HG02938 (cell line): ENCODE measurements around the gene GALNT13.

Source experiments
- ATAC-seq: cut with Tn5 transposase; IDR thresholded peaks from one replicate; pipeline ENCODE4 v1.9.1; 2021; ENCODE audit warnings: mild to moderate bottlenecking, moderate library complexity; ENCODE audit not compliant: unreplicated experiment

GALNT13 gene

DNA sequence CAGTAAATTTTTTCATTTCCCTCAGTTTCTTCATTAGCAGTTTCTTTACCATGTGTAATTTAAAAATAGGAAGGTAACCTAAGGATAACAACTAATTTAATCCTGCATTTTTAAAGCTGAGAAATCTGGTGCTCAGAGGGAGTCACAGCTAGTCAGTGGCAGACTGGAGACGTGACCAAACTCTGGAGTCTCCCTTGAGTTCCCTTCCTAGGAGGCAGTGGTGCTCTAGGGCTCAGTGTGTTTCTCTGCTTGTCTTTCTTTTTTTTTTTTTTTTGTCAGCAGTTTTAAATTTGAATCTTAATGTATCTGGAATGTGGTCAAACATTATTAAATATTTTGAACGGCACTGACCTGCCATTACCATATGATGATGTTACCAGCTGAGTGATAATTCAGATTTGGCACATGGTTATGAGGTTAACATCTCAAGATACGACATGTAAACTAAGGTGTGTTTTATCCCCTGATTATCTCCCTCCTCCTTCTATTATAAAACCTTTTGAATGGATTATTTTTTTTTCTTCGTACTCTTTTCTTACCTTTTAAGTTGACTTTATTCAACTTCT is 226.2 kb downstream of the GALNT13 start:
- ATAC-seq, result no peak

DNA sequence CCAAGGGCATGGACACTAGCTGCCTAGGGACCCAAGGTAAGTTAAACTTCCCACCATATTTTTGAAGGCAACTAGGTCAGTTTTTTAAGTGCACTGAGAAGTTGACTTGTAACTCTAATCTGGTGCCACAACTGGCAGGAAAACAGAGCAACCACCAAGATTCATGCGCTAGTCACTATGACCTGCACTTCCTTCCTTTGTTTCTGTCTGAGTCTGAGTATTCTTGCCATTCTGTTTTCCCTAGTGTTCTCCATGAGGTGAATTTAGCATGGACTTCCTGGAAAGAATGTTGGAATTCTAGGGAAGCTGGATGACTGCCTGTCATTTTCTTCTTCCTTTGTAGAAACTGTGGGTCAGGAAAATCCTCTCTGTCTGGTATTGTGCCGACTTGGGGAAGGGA is 249.0 kb downstream of the GALNT13 start:
- ATAC-seq, result no peak

DNA sequence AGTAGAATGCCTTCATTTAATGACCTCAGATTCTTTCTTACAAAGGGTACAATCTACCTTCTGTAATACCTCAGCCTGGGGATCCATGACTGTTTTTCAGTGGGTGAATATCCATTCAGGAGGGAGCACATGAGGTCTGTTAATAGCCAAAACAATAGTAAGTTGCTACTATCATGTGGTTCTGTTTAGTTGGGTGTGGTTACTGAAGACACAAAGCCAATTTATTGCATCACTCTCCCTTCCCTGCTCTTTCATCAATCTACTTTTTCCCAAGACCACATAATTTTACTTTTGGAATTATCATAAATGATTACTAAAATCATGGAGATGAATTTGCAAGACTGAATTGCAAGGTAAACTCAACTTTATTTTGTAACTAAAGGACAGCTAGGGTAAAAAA is 254.2 kb downstream of the GALNT13 start:
- no peak for ATAC-seq

DNA sequence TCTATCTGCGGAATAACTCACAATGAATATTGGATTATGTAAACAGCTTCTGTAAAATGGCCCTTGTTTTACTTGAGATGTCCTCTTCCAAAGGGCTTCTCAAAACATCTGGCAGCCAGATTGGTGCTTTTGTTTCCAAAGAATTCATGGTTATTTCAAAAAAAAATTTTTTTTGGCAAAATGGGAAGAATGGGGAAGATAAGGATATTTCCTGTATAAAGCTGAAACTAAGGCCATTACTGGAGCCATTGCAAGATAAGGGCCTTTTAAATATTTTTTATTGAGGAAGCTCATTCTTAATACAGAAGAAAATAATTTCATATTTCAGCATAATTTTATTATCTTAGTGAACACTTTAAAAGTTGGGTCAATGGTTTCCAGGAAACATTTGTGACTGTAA is 259.1 kb downstream of the GALNT13 start:
- no peak for ATAC-seq

DNA sequence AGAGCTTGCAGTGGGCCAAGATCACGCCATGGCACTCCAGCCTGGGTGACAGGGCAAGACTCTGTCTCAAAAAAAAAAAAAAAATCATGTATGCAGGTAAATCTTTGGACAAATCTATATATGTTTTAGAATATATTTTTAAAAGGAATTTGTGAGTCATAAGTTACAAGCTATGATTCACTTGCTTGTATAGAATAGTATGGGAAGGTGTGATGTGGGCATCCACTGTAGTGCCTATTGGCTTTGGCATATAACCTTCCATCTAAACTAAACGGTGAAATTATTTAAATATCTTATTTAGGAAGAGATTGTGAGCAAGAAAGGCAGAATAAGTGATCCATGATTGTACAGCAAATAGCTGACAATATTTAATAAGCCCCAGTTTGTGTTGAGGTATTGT is 261.1 kb downstream of the GALNT13 start:
- ATAC-seq, result no peak

DNA sequence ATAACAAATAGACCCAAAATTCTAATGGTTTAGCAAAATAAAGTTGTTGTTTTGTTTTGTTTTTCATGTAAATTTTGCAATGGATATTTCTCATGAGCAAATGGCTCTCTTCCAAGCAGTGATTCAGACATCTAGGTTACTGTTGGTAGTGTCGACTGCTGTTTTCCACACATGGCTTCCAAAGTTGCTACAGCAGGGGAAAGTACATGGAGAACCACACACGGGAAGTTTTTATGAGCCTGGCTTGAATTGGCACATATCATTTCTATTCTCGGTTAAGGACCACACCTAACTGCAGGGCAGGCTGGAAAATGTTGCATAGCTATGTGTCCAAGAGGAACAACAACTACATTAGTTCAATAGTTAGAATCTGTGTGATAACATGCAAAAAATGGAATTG is 262.1 kb downstream of the GALNT13 start:
- no peak for ATAC-seq

DNA sequence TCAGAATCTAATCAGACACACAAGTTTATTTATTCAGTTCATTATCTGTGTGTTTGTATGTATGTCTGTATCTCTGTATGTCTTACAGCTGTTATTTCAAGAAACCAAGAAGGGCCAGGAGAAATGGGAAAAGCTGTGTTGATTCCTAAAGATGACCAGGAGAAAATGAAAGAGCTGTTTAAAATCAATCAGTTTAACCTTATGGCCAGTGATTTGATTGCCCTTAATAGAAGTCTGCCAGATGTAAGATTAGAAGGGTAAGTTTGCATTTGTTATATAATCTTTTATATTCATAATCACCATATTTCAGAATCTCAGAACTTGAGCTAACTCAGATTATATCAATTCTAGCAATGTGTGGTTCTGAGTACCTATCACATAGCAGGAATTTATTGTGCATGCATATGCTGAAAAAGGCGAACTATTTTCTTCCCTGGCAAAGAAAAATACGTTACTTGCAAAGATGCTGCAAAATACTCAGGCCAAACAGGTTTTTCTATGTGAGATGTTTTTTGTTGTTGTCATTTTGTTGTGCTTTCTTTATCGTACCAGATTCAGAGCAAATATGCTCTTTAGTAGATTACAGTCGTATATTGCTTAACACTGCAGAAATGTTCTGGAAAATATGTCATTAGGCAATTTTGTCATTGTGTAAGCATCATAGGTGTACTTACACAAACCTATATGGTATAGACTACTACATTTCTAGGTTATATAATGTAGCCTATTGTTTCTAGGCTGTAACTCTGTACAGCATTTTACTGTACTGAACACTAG is 268.7 kb downstream of the GALNT13 start:
- no peak for ATAC-seq

DNA sequence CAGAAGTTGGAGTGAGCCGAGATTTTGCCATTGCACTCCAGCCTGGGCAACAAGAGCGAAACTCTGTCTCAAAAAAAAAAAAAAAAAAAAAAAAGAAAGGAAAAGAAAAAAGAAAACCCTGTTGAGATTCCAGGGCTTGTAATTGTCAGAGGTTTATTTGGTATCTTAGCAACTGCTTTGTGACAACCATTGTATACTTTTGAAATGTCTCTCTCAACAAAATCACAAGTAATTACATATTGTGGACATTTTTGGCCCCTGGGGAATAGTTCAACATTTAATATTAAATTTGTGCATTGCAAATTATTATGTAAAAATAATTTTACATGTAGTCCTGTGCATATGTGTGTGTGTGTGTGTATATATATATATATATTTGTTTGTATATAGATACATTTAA is 270.8 kb downstream of the GALNT13 start:
- ATAC-seq, result no peak

DNA sequence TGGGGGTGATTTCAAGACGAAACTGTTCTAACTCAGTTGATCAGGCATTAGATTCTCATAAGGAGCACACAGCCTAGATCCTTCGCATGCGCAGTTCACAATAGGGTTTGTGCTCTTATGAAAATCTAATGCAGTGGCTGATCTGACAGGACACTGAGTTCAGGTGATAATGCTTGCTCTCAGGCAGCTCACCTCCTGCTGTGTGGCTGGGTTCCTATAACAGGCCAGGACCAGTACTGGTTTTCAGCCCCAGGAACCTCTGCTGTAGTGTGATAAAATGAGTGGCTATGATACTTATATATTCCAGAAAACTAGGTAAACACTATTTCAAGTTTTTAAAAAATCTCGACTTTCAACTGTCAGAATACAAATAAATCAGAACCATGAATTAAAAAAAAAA is 271.4 kb downstream of the GALNT13 start:
- no peak for ATAC-seq

DNA sequence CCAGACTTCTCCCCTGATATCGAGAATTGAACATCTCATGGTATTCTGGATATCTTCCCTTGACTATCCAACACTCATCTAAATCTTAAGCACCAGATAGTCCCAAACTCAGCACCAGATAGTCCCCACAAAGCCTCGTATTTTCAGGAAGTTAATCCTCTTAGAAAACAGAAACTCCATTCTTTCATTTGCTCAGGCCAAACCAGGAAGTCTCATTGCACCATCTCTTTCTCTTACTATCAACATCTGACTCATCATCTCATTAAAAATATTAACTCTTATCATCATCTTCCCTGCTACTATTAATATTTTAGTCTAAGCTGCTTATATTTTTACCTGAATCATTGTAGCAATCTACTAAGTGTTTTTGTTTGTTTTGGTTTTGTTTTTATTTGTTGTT is 286.4 kb downstream of the GALNT13 start:
- no peak for ATAC-seq

DNA sequence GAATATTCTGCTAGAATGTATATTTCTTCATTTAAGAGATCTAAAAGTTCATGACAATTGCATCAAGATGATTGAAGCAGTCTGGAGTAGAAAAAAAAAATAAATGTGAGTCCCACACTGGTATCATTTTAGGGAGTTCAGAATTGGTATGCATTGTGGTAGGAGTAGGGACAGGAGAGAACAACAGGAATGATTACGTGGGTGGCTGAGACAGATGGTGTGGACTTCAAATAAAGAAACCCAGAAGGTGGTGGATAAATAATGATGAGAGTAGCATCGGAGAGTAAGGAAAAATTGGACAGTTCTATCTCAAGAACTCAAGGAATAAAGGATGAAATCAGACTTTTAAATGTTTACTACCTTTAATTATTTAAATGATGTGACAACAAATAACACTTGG is 289.6 kb downstream of the GALNT13 start:
- ATAC-seq, result no peak

DNA sequence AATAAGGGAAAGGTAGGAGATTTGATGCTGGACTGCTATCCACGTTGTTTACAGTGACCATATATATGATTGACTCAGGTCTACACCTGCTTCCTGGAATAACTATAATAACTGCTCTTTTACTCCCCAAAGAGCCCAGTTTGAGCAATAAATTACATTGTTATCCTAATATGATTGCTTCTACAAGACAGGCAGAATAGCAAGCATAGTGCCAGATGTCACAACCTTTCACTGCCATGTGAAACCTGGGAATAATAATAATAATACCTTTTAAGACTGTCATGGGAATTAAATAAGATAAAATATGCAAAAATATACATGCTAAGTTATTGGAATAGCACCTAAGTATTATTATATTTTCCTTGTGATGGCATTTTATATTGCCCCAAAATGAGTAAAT is 298.7 kb downstream of the GALNT13 start:
- no peak for ATAC-seq

DNA sequence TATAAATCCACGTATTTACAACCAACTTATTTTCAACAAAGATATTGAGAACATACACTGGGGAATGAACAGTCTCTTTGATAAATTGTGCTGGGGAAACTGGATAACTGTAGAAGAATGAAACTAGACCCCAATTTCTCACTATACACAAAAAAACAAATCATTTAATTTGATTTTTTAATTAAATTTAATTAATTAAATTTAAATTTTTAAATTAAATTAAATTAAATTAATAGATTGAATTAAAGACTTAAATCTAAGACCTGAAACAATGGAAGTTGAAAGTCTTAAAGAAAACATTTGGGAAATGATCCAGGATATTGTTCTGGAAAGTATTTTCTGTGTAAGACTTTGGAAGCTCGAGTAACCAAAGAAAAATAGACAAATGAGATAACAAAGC is 301.4 kb downstream of the GALNT13 start:
- ATAC-seq, result no peak

DNA sequence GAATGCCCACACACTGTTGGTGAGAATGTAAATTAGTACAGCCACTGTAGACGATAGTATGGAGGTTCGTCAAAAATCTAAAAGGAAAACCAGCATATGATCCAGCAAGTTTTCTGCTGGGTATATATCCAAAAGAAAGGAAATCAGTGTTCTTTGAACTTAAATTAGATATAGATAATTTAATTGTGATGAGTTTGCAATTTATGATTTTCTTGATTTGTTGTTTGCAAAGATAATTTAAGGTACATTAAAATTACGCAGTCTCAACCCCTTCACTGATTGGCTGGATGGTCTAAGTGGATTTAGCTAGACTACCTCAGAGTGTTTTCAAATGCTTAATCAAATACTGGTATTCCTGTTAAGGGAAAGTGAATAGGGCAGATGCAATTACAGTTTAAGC is 302.2 kb downstream of the GALNT13 start:
- no peak for ATAC-seq

DNA sequence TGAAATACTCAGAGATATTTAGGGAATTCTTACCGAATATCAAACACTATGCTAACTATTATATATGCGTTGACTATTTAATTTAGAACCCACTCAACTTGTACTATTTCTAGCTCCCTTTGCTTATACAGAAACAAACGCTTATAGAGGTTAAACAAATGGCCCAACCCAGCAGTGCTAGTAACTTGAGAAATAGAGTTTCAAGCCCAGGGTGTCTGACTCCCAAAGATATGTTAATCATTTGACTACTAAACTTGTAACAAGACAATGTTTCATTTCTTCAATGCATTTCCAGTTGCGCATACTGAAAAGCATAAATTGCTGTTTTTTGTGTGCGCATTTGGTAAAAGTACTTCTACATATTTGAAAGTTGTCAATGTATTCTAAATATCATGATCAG is 310.3 kb downstream of the GALNT13 start:
- ATAC-seq, result no peak

DNA sequence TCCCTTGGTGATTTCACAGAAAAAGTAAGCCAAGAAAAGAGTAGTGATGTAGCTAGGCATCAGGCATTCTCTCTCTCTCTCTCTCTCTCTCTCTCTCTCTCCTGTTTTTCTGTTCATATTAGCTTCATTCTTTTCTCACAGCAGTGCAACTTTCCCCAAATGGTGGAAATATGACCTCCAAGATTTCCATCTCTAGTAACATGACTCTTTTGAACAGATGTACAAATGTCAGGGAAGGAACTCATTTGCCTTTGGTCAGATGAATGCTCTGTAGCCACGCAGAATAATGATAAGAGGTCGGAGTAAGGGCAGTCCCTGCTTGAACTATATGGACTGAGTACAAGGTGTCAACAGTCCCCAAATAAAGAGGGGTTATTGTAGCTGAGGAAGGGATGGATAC is 316.2 kb downstream of the GALNT13 start:
- no peak for ATAC-seq

DNA sequence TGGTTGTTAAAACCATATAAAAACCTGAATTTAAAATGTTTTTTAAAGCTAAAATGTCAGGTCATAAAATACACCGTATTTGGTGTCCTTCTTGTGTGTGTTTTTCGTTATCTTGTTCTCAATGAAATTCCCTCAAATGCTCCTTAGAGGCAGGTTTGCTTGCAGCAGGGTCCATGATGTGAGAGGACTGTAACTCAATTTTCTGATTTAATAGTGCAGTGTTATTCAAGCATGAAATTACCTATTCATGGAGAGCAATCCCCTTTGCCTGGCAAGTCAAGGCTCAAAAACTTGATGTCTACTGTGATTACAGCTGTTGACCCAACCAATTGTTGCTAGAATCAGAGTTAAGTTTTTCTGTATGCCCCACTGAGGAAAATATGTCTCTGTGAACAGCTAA is 318.2 kb downstream of the GALNT13 start:
- no peak for ATAC-seq

DNA sequence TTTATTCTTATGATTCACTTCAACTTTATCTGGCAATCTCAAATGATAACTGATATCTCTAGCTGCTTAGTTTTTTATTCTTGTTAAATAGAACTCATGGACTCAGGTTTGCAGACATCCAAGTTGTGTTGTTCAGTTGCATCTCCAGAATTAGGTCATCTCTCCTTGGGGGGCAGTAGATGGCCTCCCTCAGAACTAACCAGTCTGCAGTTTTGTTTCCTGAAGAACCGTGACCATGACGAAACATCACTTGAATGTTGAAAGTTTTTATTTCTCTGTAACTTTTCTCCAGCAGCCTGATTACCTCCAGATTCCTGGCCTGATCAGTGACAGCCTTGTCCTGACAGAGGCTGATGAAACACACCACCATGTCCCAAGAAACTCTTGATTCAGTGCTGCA is 321.5 kb downstream of the GALNT13 start:
- no peak for ATAC-seq

DNA sequence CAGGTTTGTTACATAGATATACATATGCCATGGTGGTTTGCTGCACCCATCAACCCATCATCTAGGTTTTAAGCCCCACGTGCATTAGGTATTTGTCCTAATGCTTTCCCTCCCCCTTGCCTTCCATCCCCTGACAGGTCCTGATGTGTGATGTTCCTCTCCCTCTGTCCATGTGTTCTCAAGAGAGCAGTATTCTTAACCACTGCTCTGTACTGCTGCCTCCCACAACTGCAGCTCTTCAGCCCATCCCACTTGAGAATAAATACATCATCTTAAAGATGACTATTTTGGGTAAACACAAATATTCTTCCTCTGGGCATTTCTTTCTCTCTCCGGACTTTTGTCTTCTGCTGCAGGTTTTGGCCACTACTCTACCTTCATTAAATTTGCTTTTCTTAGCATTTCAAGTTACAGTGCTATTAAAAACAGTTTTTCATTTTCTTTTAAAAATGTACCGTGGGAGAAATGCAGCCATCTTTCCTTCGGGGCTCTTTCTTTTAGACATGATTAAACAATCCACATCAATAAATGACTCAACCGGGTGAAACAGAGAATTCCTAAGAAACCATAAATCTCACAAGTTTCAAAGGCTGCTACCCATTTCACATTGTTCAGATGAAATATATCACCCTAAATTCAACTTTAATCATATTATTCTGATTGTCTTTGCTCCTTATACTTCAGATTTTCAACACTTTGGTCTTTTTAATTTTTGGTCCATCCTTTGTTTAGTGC is 323.4 kb downstream of the GALNT13 start:
- ATAC-seq, result no peak

DNA sequence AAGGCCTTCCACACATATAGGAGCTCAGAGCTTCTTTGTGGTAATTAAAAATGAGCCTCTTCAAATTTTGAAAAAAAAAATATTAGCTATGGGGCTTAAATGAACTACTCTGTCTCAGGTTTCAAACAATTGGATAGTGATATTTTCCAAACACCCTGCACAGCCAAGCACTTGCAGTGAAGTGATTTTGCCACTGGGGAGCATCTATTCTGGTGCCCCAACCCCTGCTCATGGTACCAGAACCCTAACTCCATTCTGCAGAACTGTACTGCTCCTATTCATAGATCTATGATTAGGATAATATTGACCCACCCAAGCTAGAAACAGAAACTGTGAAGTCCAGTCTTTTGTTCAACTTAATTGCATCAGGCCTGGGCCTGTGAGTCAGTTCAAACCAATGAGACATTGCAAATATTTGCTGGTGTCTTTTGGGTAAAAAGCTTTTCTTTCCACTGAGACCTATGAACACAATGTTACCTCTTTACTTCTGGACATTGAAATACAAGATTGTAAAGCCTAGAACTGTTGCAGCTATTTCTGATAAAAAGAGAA is 324.0 kb downstream of the GALNT13 start:
- no peak for ATAC-seq

DNA sequence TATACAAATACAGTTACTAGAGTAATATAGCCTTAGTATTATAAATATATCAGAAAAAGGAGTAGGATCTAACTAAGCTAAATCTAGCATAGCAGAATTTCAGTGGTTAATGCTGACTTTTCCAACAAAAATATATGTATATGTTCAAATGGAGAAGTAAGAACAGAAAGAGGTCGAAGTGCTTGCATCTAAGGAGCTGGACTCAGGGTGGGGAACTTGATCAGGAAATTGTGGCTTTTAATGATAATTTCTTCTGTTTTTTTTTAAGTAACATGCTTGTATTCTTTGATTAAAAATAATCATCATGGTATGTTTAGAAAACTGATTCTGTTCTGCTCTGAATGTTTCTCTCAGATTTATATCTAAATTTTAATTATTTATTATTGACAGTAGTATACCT is 327.1 kb downstream of the GALNT13 start:
- ATAC-seq, result no peak

DNA sequence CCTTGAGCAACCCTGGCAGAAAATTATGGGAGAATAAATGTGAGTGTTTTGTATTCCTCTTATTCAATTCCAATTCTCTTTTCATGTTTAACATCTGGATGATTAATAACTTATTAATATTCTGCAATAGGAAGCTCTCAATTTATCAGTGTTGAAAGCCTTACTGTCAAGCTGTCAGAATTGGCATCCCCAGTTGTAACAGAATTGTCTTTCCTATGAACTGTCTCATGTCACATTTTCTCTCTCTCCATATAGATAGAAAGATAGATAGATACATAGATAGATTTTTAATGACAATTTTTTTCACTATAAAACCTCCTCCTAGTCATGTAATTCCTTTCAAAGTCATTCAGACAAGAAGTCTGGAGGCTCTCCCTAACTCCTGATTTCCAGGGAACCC is 331.5 kb downstream of the GALNT13 start:
- ATAC-seq, result no peak
